Vagina (tissue), 2 donors: Measurements from ENCODE around the gene OSBP2. TPM values are rescaled to one million over a fixed set of nuclear protein-coding genes. Genes with fewer than 3 reads are reported as not detected.

ENCODE experiments used
- DNase-seq, 2 donors: peaks; one replicate each; pipeline ENCODE4 v3.0.0-alpha.2; 2017; ENCODE audit errors: extremely low spot score in 2 of 2
- H3K27ac ChIP-seq: fragments of 200-600 bp; sonication (generic); one replicate; pipeline ENCODE4 v1.5.1; 2019
- H3K27me3 ChIP-seq: fragments of 200-600 bp; sonication (generic); one replicate; pipeline ENCODE4 v1.5.1; 2019
- H3K36me3 ChIP-seq, 2 donors: fragments of 200-600 bp; sonication (generic); one replicate each; pipeline ENCODE4 v1.5.1; 2017 to 2019
- H3K4me1 ChIP-seq: fragments of 200-600 bp; sonication (generic); one replicate; pipeline ENCODE4 v1.5.1; 2019
- H3K4me3 ChIP-seq, 2 donors: fragments of 200-600 bp; sonication (generic); 1 replicate in 1 of 2; 2 replicates in 1 of 2; pipeline ENCODE4 v1.5.1; 2016 to 2019
- H3K9me3 ChIP-seq: fragments of 200-600 bp; sonication (generic); one replicate; pipeline ENCODE4 v1.5.1; 2019
- CTCF ChIP-seq, 3 experiments: fragments of 450-650 bp in 2 of 3; fragments of 200-600 bp in 1 of 3; sonication (generic) in 1 of 3; IDR thresholded peaks; one replicate each; pipeline ENCODE4 v1.5.1; 2017 to 2019; ENCODE audit warnings: antibody characterized with exemption in 3 of 3, mild to moderate bottlenecking in 2 of 3, moderate library complexity in 2 of 3
- POLR2A ChIP-seq, 2 donors: fragments of 450-650 bp; IDR thresholded peaks; one replicate each; pipeline ENCODE4 v1.6.1; 2017; ENCODE audit warnings: antibody characterized with exemption in 2 of 2, mild to moderate bottlenecking in 2 of 2, moderate library complexity in 2 of 2
- POLR2AphosphoS5 ChIP-seq, 2 donors: sonication (generic); formaldehyde crosslinking; IDR thresholded peaks; one replicate each; pipeline ENCODE4 v1.9.0; 2017; ENCODE audit warnings: antibody characterized with exemption in 2 of 2, mild to moderate bottlenecking in 2 of 2, low read depth in 1 of 2; ENCODE audit not compliant: insufficient read depth in 1 of 2
- intact Hi-C: fragments of 100-400 bp; cut with DNase I; formaldehyde crosslinking; loops from one replicate; pipeline ENCODE4 v1.15.1; 2023
- total RNA-seq: library from RNA; depleted of rRNA; stranded (reverse); fragments of >200 nt; gene quantifications from one replicate; pipeline ENCODE4 v1.2.3, GENCODE V29; 2016

OSBP2 gene
- total RNA-seq, 1 donor from 2014 or later = 3.7 TPM

- intact Hi-C loops = no loop called here
- Histone ChIP-seq H3K36me3 (no peaks in the 10 kb centered on the region), H3K4me1 (peaks cover 10% of the 10 kb centered on the region), H3K4me3 (no peak overlapping the region), H3K27me3 (no peaks in the 10 kb centered on the region), H3K9me3 (no peaks in the 10 kb centered on the region), H3K27ac (no peak overlapping the region)
- peak in 1 of 2 donors; percentile 56 for DNase-seq
- TF ChIP-seq POLR2A (IDR thresholded peaks at IDR 0.05) (no peak), CTCF (IDR thresholded peaks at IDR 0.05) (no peak), POLR2AphosphoS5 (IDR thresholded peaks at IDR 0.05; ENCODE audit: insufficient read depth in 1 of 2, low read depth in 1 of 2) (no peak)
Observed at GRCh38 chr22:30824096-30824495, 129.4 kb downstream of the OSBP2 start.

GRCh38 chr22:30824711-30825110 is 130.0 kb downstream of the OSBP2 start:
- intact Hi-C loops = no loop called here
- TF ChIP-seq CTCF (IDR thresholded peaks at IDR 0.05) (no peak), POLR2A (IDR thresholded peaks at IDR 0.05) (no peak), POLR2AphosphoS5 (IDR thresholded peaks at IDR 0.05; ENCODE audit: insufficient read depth in 1 of 2, low read depth in 1 of 2) (no peak)
- peaks cover 10% of the 10 kb centered on the region for H3K4me1 ChIP-seq
- peak in 1 of 2 donors; percentile 77 for DNase-seq
- no peaks in the 10 kb centered on the region for H3K9me3 ChIP-seq
- no peak overlapping the region for H3K4me3 ChIP-seq
- no peak overlapping the region for H3K27ac ChIP-seq
- H3K36me3 ChIP-seq = no peaks in the 10 kb centered on the region
- no peaks in the 10 kb centered on the region for H3K27me3 ChIP-seq

GRCh38 chr22:30825711-30826505 is 131.2 kb downstream of the OSBP2 start:
- Histone ChIP-seq H3K4me3 (no peak overlapping the region), H3K9me3 (no peaks in the 10 kb centered on the region), H3K27me3 (no peaks in the 10 kb centered on the region), H3K4me1 (peaks cover 10% of the 10 kb centered on the region), H3K36me3 (no peaks in the 10 kb centered on the region), H3K27ac (no peak overlapping the region)
- intact Hi-C loops = no loop called here
- no peak for TF ChIP-seq CTCF (IDR thresholded peaks at IDR 0.05)
- no peak for TF ChIP-seq POLR2AphosphoS5 (IDR thresholded peaks at IDR 0.05; ENCODE audit: insufficient read depth in 1 of 2, low read depth in 1 of 2)
- no peak for TF ChIP-seq POLR2A (IDR thresholded peaks at IDR 0.05)
- DNase-seq = no peak

- Histone ChIP-seq H3K27ac (no peak overlapping the region), H3K4me1 (peaks cover 14% of the 10 kb centered on the region), H3K4me3 (no peak overlapping the region), H3K9me3 (no peaks in the 10 kb centered on the region), H3K27me3 (no peaks in the 10 kb centered on the region), H3K36me3 (no peaks in the 10 kb centered on the region)
- no peak for DNase-seq
- intact Hi-C loops = no loop called here
- no peak for TF ChIP-seq CTCF (IDR thresholded peaks at IDR 0.05)
Observed at GRCh38 chr22:30826670-30827355, 132.1 kb downstream of the OSBP2 start.

GRCh38 chr22:30827646-30828045 is 133.0 kb downstream of the OSBP2 start:
- TF ChIP-seq CTCF (IDR thresholded peaks at IDR 0.05) (no peak), POLR2AphosphoS5 (IDR thresholded peaks at IDR 0.05; ENCODE audit: insufficient read depth in 1 of 2, low read depth in 1 of 2) (no peak), POLR2A (IDR thresholded peaks at IDR 0.05) (no peak)
- DNase-seq = no peak
- intact Hi-C loops = no loop called here

More at GRCh38 chr22:30827646-30828045, 133.0 kb downstream of the OSBP2 start:
- peaks cover 7% of the 10 kb centered on the region for H3K4me1 ChIP-seq
- H3K27ac ChIP-seq = no peak overlapping the region
- H3K36me3 ChIP-seq = no peaks in the 10 kb centered on the region
- no peak overlapping the region for H3K4me3 ChIP-seq
- no peaks in the 10 kb centered on the region for H3K27me3 ChIP-seq
- no peaks in the 10 kb centered on the region for H3K9me3 ChIP-seq
